Nephron progenitor cell (in vitro differentiated cells): ENCODE measurements around the gene RTL10.
A peak's percentile ranks its signal among the peaks of the same experiment; 100 is the strongest.

ENCODE experiments used
- DNase-seq: peaks from one replicate; pipeline ENCODE4 v3.0.0; 2021
- H3K27ac Mint-ChIP-seq: 2 replicates; pipeline ENCODE4 v1.8.0; 2021; ENCODE audit warnings: mild to moderate bottlenecking, moderate library complexity, mixed read lengths
- H3K27me3 Mint-ChIP-seq: 2 replicates; pipeline ENCODE4 v1.8.0; 2021; ENCODE audit warnings: mild to moderate bottlenecking, low read depth, mixed read lengths; ENCODE audit not compliant: poor library complexity
- H3K36me3 Mint-ChIP-seq: 2 replicates; pipeline ENCODE4 v1.8.0; 2021; ENCODE audit warnings: low read depth, mixed read lengths
- H3K4me1 Mint-ChIP-seq: 2 replicates; pipeline ENCODE4 v1.8.0; 2021; ENCODE audit warnings: mixed read lengths
- H3K4me3 Mint-ChIP-seq: 2 replicates; pipeline ENCODE4 v1.8.0; 2021; ENCODE audit warnings: mild to moderate bottlenecking, moderate library complexity, mixed read lengths
- H3K9me3 Mint-ChIP-seq: 2 replicates; pipeline ENCODE4 v1.8.0; 2021; ENCODE audit warnings: mild to moderate bottlenecking, moderate library complexity, mixed read lengths
- TF ChIP-seq, protein P1 (sequence below): fragments of 200-600 bp; sonication (generic); IDR thresholded peaks from 2 replicates; pipeline ENCODE4 v1.5.0; 2021; ENCODE audit warnings: antibody characterized with exemption

The RTL10 gene

DNA sequence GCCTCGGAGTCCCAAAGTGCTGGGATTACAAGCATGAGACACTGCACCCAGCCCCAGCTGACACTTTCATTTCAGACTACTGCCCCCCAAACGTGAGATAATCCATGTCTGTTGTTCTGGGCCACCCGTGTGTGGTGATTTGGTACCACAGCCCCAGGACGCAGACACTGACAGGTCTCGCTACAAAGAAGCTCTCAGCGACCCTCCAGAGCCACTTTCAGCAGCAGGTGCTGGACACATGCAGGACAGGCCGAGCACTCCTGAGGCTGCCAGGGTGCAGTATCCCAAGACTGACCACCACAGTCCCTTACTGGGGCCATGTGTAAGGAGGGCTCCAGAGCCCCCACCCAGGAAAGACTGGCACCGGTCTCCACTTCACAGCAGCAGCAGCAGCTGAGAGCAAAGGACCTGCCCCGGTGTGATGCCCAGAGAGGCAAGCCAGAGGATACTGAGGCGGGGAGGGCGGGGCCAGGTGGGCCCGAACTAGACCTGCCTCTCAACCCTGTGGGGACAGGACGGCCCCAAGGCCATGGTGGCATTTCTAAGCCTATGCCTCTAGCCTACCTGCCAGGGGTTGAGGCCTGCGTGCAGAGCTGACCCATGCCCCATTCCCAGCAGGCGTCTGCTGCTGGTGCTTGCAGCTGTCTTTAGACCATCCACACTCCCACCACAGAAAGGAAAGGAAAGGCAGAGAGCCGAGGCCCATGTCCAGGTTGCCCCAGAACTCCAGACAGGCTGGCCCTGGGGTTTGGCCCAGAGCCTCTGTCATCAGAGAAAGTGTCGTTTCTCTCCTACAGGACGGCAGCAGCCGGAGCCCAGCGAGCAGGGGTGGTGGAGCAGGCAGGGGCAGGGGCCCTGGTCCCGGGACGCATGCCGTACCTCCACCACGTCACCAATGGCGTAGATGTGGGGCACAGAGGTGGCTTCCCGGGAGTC is 28.0 kb upstream of the RTL10 start:
- Mint-ChIP-seq H3K27ac (no peak overlapping the region), H3K9me3 (no peaks in the 10 kb centered on the region), H3K4me1 (peaks cover 29% of the 10 kb centered on the region), H3K27me3 (peaks cover 18% of the 10 kb centered on the region), H3K4me3 (no peak overlapping the region), H3K36me3 (no peaks in the 10 kb centered on the region)
- no peak for DNase-seq
- TF ChIP-seq, protein P1, sequence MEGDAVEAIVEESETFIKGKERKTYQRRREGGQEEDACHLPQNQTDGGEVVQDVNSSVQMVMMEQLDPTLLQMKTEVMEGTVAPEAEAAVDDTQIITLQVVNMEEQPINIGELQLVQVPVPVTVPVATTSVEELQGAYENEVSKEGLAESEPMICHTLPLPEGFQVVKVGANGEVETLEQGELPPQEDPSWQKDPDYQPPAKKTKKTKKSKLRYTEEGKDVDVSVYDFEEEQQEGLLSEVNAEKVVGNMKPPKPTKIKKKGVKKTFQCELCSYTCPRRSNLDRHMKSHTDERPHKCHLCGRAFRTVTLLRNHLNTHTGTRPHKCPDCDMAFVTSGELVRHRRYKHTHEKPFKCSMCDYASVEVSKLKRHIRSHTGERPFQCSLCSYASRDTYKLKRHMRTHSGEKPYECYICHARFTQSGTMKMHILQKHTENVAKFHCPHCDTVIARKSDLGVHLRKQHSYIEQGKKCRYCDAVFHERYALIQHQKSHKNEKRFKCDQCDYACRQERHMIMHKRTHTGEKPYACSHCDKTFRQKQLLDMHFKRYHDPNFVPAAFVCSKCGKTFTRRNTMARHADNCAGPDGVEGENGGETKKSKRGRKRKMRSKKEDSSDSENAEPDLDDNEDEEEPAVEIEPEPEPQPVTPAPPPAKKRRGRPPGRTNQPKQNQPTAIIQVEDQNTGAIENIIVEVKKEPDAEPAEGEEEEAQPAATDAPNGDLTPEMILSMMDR, result no peak

DNA sequence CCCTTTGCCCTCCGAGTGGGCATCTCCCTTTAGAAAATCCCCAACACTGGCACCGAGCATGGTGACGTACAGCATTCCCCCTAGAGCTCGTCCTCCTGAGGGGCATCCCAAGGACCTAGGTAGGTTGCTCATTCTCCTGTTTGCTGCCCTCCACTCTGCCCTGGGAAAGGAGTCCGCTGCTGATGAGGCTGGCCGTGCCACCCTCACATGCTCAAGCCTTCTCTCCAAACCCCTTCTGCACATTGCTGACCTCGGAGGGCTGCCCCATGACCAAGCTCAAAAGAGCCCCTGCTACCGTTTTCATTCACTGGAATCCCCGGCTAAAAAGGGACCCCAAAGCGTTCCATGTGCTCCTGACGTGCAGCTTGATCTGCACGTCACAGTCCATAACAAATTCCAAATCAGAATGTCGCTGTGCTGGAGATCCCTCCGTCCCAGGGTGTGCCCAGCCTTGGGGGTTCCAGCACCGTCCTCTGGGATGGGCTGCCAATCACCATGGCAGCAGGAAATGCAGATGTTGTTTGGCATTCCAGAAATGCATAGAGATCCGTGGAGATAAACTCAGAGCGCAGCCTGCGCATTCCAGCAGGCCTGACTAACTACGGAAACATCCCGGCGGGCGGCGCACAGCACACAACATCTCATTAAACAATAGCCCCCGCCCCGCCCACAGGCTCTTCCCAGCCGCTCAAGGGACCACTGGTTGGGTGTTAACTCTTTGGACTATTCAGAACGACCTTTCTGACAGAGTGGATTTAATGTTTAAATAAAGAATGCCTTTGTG is 26.3 kb upstream of the RTL10 start:
- TF ChIP-seq, protein P1, result no peak

DNA sequence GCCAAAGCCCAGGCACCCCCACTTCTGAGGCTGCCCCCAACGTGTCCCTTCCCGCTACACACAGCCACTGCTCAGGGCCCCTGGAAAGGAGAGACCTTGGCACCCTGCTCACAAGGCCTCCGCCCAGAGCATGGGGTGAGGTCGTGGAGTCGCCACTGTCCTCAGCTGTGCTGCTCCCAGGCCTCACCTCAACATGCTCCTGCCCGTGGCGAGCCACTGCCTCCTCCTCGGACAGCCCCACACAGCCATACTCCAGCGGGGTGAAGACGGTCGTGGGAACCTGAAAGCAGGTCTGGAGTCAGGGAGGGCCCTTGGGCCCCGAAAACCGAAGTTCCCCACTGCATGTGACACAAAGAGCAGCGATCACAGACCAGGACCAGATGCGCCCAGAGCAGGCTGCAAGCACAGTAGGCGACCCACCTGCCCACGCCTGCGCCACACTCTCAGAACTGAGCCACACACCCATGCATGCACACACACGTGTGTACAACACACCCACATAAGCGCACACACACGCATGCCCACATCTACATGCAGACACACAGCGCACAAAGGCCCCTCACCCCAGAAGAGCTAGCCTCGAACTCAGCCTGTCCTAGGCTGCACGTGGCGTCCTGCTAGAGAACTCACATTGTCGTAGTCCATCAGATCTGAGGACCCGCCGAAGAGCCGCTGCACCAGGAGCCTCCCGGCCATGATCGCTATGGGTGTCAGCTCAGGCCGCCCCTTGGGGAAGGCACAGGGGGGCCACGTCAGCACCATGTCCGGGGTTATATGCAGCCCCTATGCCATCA is 25.5 kb upstream of the RTL10 start:
- H3K27me3 Mint-ChIP-seq, result peaks cover 12% of the 10 kb centered on the region
- TF ChIP-seq, protein P1, result no peak
- H3K4me1 Mint-ChIP-seq, result peaks cover 29% of the 10 kb centered on the region
- no peaks in the 10 kb centered on the region for H3K36me3 Mint-ChIP-seq
- no peak for DNase-seq
- no peak overlapping the region for H3K27ac Mint-ChIP-seq
- H3K4me3 Mint-ChIP-seq, result no peak overlapping the region
- no peaks in the 10 kb centered on the region for H3K9me3 Mint-ChIP-seq

More for the DNA sequence above, 26.3 kb upstream of the RTL10 start:
- peaks cover 29% of the 10 kb centered on the region for H3K4me1 Mint-ChIP-seq
- H3K4me3 Mint-ChIP-seq, result peak overlapping the region; percentile 44
- H3K27ac Mint-ChIP-seq, result peak overlapping the region; percentile 4
- H3K9me3 Mint-ChIP-seq, result no peaks in the 10 kb centered on the region
- no peaks in the 10 kb centered on the region for H3K36me3 Mint-ChIP-seq
- DNase-seq, result peak; percentile 75
- H3K27me3 Mint-ChIP-seq, result peaks cover 16% of the 10 kb centered on the region

DNA sequence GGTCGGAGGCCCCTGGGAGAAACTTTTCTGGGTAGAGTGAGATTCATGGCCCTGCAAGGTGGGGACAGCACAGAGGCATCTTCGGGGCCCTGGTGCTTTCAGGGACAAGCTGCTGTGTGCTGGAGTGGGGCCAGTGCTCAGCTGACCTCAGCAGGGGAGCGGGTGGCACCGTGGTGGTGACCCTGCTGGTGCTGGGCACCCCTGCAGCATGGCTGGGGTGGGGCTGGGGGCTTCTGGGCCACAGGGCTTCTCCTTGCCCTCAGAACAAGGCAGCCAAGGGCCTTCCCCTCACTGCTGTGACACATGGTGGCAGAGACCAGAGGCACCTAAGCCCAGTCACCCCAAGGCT is 24.9 kb upstream of the RTL10 start:
- TF ChIP-seq, protein P1, result no peak
- Mint-ChIP-seq H3K4me1 (peaks cover 29% of the 10 kb centered on the region), H3K36me3 (no peaks in the 10 kb centered on the region), H3K9me3 (no peaks in the 10 kb centered on the region), H3K4me3 (no peak overlapping the region), H3K27me3 (peaks cover 12% of the 10 kb centered on the region), H3K27ac (no peak overlapping the region)
- DNase-seq, result no peak

DNA sequence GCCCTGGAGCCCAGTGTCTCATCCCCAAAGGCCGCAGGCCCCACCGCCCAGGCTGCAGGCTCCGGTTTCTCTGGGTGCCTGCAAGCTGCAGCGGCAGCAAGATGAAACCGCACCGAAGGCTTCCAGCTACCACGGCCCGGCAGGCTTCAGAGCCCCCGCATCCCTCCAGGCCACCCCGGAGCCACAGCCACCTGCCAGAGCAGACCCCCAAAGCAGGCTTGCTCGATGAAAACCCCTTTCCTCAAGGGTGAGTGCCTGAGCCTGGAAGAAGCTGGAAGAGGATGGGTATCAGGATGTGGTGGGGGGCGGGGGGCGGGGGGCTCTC is 24.5 kb upstream of the RTL10 start:
- Mint-ChIP-seq H3K36me3 (no peaks in the 10 kb centered on the region), H3K4me3 (no peak overlapping the region)

More for the DNA sequence above, 24.5 kb upstream of the RTL10 start:
- Mint-ChIP-seq H3K27me3 (peaks cover 12% of the 10 kb centered on the region), H3K4me1 (peaks cover 29% of the 10 kb centered on the region), H3K9me3 (no peaks in the 10 kb centered on the region), H3K27ac (no peak overlapping the region)
- DNase-seq, result no peak
- TF ChIP-seq, protein P1, result no peak
